Measurements from ENCODE around the gene RAB11FIP2.

Gene RAB11FIP2

DNA sequence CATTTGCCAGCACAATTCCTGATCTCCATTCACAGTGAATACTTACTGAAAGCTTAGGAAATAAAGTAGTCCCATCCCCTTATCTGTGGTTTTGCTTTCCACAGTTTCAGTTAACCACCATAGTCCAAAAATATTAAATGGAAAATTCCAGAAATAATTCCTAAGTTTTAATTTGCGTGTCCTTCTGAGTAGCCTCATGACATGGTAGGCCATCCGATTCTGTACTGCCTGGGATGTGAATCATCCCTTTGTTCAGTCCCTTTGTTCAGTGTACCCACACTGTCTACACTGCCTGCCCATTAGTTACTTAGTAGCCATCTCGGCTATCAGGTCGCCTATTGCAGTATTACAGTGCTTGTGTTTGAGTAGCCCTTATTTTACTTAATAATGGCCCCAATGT is 14.2 kb downstream of the RAB11FIP2 start:
- no peak for DNase-seq

DNA sequence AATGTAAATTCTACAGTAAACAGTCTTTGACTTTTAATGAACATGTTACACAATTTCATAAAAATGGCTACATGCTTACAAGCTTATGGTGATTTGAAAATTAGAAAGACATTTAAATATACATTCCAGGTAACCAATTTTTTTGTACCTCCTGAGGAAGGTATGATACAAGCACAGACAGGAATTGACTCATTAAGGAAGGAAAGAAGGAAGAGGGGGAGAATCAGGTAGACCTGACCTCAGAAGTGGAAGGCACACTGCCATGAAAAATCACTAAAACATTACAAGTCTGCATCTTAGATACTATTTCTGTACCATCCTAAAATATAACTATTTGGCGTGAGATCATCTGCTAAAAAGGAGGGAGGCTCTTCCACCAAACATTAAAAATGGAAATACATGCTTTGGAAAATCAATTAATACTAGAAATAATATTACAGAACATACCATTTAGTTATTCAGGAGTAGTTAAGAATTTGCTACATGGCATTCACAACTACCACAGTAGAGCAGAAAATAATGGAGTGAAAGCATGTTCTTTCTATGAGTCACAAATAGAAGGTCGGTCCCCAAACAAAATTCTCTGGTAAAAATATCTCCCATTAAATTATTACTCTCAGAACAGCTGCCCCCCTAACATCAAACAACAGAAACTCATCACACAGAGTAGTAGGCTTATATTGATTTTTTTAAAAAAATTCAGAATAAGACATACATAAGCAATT is 15.2 kb downstream of the RAB11FIP2 start:
- DNase-seq, result no peak

GRCh38 chr10:118028619-118029018 is 18.1 kb downstream of the RAB11FIP2 start:
- no peak for DNase-seq

DNA sequence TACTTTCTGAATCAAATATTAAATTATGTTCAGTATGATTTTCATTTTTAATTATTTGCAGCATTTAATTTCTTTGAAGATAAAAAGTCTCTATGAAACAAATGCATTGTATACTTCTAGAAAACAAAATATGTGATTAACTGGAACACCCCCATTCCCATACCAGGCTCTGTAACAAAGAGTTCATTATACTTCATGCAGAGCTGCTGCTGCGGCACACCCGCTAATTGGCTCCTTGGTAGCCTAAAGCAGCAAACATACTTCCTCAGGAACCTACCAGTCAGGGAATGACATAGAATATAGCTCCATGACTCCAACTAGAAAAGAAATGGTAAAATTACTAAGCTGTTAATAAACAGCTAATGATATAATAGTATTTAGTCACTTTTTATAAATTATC is 19.3 kb downstream of the RAB11FIP2 start:
- DNase-seq, result no peak

GRCh38 chr10:118026936-118027335 is 19.8 kb downstream of the RAB11FIP2 start:
- no peak for DNase-seq

DNA sequence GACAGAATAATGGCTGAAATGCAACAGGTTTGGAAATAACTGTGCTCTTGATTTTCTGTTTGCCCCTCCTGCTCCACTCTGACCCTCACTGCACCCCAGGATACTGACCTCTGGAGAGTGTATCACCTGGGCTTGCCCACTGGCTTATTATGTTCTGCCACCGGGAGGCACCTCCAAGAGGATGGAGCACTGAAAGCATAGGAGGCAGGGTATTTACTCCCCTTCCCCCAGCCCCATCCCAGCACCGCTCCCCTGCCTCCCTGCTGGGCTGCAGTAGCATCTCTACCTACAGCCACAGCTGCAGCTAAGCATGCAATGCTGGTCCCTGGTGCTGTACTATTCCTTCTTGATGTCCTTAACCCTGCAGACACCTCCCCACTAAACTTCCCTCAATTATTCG is 26.4 kb downstream of the RAB11FIP2 start:
- no peak for DNase-seq

GRCh38 chr10:118017850-118018249 is 28.9 kb downstream of the RAB11FIP2 start:
- DNase-seq, result no peak

DNA sequence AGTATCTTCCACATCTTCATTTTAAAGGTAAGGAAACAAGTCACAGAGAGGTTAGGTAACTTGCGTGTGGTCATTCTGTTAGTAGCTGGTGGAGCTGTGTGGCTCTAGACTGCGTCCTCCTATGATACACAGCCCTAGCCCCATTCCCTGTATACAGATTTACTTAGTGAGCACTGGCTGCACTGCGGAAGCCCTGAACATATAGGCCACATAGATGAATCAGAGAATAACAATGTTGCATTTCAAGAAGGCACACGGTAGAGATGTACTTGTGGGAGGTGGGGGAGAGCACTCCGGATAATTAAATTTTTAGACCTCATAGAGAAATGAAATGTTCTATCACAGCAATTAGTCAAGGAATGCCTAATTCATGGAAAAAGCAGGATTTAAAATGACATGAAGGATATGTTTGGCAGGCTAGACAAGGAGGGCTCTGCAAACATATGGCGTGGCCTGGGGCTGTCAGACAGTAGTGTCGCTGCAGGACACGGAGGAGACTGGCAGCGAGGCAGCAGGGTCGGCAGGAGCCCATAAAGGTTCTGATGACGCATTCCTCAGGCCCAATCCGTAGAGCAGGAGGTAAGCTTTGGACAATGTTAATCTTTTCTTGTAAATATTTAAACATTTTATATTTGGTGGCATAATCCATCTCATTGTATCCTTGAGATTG is 29.5 kb downstream of the RAB11FIP2 start:
- DNase-seq, result no peak

DNA sequence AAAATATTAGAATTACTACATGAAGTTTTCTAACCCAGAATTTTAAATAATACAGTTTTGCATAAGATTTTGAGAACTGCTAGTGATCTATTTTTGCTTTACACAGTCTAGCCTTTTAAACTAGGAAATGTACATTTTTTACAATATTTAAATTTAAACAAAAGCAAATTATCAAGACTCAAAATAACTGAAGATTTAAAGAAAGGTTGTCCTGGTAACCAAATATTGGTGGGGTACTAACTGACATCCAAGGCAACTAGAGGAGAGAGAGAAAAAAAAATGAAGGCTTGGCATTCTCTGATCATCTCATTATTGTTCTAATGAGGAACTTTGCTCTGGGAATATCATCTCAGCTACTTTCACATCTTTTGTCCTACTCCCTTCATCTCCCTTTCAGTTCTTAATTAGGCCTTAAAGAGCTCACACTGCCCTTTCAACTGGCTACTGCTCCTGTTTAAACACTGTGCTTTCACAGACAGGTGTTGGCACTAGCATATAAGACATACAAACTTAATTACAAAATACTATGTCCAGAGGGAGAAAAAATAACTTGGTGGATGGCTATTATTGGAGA is 33.7 kb downstream of the RAB11FIP2 start:
- no peak for DNase-seq

DNA sequence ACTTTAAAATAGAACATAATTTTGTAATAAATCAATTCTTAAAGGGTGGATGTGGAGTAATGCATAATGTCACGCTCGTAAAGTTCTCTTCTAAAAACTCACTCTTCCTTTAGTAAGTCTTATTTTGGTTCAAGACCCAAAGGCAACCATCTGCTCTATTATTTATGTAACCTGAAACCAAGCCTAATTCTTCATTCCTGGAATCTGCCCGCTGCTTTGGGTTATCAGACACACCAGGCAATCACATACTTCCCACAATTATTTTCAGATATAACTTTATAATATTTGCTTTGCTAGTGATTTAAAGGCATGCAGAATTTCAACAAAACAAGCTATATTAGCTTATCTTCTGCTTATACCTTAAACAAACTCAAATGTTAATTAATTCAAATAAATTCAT is 39.0 kb downstream of the RAB11FIP2 start:
- no peak for DNase-seq

DNA sequence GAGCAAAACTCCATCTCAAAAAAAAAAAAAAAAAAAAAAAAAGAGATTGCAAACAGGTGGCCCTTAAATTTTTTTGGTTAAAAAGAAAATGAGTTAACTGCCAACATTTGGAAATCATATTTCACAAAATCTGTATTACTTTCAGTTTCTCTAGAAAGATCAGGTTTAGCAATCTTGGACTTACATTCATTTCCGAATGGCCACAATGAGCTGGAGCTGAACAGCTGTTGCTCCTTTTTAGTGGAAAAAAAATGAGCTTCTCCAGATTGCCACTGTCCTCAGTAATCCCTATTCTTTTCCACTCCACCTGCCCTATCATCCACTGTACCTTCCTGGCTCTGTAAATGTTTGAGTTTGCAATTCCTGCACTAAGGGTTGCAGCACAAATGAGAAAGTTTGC is 43.6 kb downstream of the RAB11FIP2 start:
- DNase-seq, result no peak

DNA sequence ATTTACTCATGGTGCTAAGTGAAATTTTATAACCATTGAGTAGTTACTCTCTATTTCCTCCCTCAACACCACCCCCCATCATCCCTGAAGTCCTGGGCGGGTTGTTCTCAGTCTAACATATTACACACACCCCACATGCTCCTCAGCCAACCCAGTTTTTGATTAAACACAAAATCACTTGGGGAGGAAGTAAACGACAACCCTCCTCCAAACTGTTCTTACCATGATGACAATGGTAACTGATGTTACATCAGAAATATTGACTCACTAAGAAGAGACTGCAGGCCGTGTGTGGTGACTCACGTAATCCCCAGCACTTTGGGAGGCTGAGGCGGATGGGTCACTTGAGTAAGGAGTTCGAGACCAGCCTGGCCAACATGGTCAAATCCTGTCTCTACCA is 44.2 kb downstream of the RAB11FIP2 start:
- DNase-seq, result no peak

GRCh38 chr10:117997673-117998072 is 49.1 kb downstream of the RAB11FIP2 start:
- DNase-seq, result no peak

GRCh38 chr10:117996709-117997108 is 50.0 kb downstream of the RAB11FIP2 start:
- DNase-seq, result no peak

DNA sequence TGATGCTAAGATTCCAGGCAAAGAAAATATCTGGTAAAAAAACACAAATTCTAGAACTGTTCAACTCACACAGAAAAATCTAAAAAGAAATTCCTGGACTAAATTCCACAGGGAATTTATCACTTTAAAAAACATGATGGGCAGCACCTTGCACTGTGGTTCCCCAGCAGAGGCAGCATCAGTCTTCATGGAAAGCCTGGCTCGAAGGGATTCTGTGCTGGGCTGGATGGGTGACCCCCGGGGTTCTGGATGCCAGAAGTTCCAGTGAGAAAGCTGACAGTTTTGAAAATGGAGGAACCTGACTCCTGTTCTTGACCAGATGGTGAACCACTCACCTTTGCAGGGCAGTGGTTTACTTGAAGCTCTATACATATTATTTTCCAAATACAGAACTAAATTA is 52.0 kb downstream of the RAB11FIP2 start:
- DNase-seq, result no peak

DNA sequence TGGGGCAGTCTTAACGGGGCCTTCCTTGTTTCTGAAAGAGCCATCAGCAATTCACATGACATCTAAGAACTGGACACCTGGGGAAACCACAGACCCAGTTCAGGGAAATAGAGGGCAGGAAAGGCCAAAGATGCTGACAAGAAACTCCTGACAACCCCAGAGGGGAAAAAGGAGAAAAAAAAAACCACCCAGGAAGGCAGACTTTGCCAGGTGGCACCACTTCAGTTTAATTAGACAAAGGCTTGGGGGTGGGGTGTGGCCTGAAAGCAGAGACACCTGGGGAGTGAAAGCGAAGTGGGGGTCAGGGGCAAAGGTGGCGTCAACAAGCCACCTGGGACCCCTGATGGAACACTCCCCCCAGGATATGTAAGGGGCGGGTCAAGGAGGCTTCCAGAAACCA is 53.6 kb downstream of the RAB11FIP2 start:
- no peak for DNase-seq

DNA sequence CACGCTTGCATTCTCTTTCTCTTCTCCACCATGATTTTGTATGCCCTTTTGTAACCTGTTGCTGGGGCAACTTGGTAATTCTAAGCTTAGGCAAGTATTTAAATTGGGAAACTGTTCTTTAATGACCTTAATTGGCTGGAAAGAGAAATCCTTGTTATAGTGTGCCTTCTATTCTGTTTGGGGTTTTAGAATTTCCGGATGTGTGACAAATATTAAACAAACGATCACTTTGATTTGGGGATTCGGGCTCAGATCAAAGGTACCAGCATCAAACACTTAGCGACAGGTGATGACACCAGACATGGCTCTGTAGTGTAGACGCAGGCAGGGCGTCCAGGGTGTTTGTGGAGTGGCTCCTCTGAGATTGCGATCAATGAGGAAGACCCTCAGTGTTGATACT is 55.0 kb downstream of the RAB11FIP2 start:
- no peak for DNase-seq

- no peak for DNase-seq
Measured at GRCh38 chr10:117989962-117990361, 56.8 kb downstream of the RAB11FIP2 start.

DNA sequence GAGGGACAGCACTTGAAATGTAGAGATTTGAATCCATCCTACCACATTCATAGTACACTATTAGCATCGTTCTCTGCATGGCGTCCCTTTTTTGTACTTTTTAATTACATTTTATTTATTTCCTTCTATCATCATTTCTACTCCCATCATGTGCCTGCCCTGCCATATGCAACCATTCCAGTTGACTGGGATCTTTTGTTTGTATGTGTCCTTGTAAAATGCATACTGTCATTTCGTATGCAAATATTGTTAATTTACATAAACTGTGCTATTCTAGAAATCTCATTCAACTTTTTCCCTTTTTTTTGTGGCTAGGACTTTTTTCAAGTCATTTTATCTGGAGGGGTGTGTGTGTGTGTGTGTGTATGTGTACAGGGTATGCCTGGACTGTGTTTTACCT is 57.9 kb downstream of the RAB11FIP2 start:
- no peak for DNase-seq

GRCh38 chr10:117987244-117987909 is 59.4 kb downstream of the RAB11FIP2 start:
- DNase-seq, result no peak

DNA sequence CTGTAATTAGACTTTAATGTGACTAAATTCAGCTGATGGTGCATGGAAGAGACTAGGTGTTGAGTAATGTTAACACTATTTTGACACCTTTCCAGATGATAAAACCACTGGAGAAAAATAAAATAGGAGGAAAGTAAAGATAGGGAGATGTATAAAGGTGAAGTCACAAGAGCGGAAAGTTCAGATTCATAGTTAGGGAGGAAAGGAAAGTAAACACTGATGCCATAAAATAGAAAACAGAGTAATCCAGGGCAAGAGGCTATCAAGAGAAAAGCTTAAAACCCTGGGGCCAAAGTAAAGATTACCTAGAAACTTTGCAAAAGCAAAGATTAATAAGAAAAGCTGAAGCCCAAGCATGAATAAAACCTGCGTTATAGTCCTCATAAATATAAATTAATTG is 62.8 kb downstream of the RAB11FIP2 start:
- no peak for DNase-seq

DNA sequence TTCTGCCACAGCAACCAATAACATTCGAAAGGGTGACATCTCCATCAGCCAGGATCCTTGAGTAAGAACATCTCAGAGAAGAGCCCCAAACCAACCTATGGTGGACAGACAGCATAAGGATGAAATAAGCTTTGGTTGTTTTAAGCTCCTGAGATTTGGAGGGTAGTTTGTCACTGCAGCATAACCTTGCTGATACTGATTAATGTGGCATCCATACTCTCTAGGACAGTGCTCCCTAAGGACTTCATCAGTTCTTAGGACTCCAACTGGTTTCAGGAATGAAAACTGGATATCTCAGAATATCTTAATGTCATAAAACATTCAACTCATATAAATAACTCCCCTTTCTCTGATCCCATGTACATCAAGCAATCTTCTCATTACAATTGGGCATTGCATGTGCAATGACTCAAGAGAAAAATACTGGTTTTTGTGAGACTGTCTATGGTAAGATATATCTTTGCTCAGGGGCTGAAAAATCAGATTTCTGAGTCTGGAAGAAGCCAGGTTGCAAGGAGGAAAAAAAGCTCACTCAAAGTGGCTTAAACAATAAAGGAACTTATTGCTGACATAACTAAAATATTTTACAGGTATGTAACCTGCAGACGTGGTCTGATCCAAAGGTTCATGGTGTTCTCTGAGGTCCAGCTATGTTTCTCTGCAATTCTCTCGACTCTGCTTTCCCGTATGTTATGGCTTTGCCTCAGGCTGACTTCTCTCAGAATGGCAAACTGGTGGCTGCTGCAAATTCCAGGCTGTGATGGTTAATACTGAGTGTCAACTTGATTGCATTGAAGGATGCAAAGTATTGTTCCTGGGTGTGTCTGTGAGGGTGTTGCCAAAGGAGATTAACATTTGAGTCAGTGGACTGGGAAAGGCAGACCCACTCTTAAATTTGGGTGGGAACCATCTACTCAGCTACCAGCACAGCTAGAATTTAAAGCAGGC is 65.7 kb downstream of the RAB11FIP2 start:
- DNase-seq, result no peak

DNA sequence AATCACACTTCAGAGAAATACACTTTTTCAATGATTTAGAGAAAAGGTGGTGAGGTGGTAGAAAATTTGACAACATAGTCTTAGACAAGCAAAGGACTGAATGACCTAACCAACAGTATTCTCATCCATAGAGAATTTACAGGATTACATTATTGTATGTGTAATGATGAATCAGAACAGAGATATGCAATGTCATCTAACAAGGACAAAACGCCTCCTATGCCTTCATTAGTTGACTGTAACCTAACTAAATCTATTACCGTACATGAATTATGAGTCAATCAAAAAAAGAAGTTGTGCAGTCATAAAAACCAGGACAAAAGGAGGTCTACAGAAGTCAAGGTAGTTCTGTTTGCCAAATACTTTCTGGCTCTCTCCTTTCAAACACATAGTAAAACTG is 66.5 kb downstream of the RAB11FIP2 start:
- no peak for DNase-seq

Data from amniotic stem cell (primary cell).